ENCODE measurements around the gene SLC38A2.
"Not testable (repeated sequence)": the region's sequence is repeated elsewhere in the genome, so short reads cannot be mapped to it uniquely, and the experiment has no call there.

The SLC38A2 gene

GRCh38 chr12:46359667-46360280 is 12.8 kb downstream of the SLC38A2 start:
- no peak for DNase-seq

GRCh38 chr12:46358791-46359666 is 13.5 kb downstream of the SLC38A2 start:
- DNase-seq = peak; percentile 26

GRCh38 chr12:46358325-46358700 is 14.3 kb downstream of the SLC38A2 start:
- no peak for DNase-seq

- DNase-seq = no peak
Measured at GRCh38 chr12:46357438-46358324, 14.9 kb downstream of the SLC38A2 start.

GRCh38 chr12:46356655-46357437 is 15.7 kb downstream of the SLC38A2 start:
- no peak for DNase-seq

GRCh38 chr12:46354802-46355199 is 17.8 kb downstream of the SLC38A2 start:
- DNase-seq = no peak

GRCh38 chr12:46354111-46354801 is 18.3 kb downstream of the SLC38A2 start:
- no peak for DNase-seq

- no peak for DNase-seq
Measured at GRCh38 chr12:46351886-46352650, 20.5 kb downstream of the SLC38A2 start.

GRCh38 chr12:46351138-46351537 is 21.4 kb downstream of the SLC38A2 start:
- no peak for DNase-seq

- no peak for DNase-seq
Measured at GRCh38 chr12:46349253-46349652, 23.3 kb downstream of the SLC38A2 start.

- no peak for DNase-seq
Measured at GRCh38 chr12:46343118-46343852, 29.3 kb downstream of the SLC38A2 start.

- DNase-seq = peak; percentile 48
Measured at GRCh38 chr12:46342562-46343033, 30.0 kb downstream of the SLC38A2 start.

- DNase-seq = no peak
Measured at GRCh38 chr12:46339051-46339450, 33.5 kb downstream of the SLC38A2 start.

GRCh38 chr12:46332260-46332659 is 40.3 kb downstream of the SLC38A2 start:
- no peak for DNase-seq

- not testable (repeated sequence) for DNase-seq
Measured at GRCh38 chr12:46325075-46325474, 47.5 kb downstream of the SLC38A2 start.

- DNase-seq = no peak
Measured at GRCh38 chr12:46320731-46321130, 51.8 kb downstream of the SLC38A2 start.

GRCh38 chr12:46318037-46318436 is 54.5 kb downstream of the SLC38A2 start:
- DNase-seq = no peak

All from midbrain (tissue), 1 donor.